HL-60 (cell line): Measurements from ENCODE around the gene HERC2.
"Not testable (repeated sequence)": the region's sequence is repeated elsewhere in the genome, so short reads cannot be mapped to it uniquely, and the experiment has no call there.

Source experiments
- DNase-seq, 2 experiments: peaks; one replicate each; pipeline ENCODE4 v3.0.0-alpha.2; 2010 to 2020; ENCODE audit warnings: low read depth in 1 of 2, low spot score in 1 of 2
- H3K27ac ChIP-seq: fragments of 250-450 bp; sonication (Bioruptor Pico); replicated peaks from 2 replicates; pipeline ENCODE4 v1.5.1; 2020; ENCODE audit warnings: mild to moderate bottlenecking, moderate library complexity
- H3K27me3 ChIP-seq: fragments of 250-450 bp; sonication (Bioruptor Pico); 2 replicates; pipeline ENCODE4 v1.5.1; 2021; ENCODE audit warnings: mild to moderate bottlenecking, moderate library complexity; ENCODE audit not compliant: insufficient read depth, poor library complexity, severe bottlenecking
- H3K4me3 ChIP-seq: replicated peaks from 2 replicates; pipeline ENCODE4 v1.5.1; 2011; ENCODE audit warnings: mild to moderate bottlenecking, control low read depth, low read length; ENCODE audit not compliant: insufficient read depth
- long read RNA-seq: library from polyadenylated mRNA; unstranded; transcript quantifications from one replicate; pipeline ENCODE4 v2.0.0, GENCODE V29; 2020

Gene HERC2, protein sequence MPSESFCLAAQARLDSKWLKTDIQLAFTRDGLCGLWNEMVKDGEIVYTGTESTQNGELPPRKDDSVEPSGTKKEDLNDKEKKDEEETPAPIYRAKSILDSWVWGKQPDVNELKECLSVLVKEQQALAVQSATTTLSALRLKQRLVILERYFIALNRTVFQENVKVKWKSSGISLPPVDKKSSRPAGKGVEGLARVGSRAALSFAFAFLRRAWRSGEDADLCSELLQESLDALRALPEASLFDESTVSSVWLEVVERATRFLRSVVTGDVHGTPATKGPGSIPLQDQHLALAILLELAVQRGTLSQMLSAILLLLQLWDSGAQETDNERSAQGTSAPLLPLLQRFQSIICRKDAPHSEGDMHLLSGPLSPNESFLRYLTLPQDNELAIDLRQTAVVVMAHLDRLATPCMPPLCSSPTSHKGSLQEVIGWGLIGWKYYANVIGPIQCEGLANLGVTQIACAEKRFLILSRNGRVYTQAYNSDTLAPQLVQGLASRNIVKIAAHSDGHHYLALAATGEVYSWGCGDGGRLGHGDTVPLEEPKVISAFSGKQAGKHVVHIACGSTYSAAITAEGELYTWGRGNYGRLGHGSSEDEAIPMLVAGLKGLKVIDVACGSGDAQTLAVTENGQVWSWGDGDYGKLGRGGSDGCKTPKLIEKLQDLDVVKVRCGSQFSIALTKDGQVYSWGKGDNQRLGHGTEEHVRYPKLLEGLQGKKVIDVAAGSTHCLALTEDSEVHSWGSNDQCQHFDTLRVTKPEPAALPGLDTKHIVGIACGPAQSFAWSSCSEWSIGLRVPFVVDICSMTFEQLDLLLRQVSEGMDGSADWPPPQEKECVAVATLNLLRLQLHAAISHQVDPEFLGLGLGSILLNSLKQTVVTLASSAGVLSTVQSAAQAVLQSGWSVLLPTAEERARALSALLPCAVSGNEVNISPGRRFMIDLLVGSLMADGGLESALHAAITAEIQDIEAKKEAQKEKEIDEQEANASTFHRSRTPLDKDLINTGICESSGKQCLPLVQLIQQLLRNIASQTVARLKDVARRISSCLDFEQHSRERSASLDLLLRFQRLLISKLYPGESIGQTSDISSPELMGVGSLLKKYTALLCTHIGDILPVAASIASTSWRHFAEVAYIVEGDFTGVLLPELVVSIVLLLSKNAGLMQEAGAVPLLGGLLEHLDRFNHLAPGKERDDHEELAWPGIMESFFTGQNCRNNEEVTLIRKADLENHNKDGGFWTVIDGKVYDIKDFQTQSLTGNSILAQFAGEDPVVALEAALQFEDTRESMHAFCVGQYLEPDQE (N-terminal part only)
- long read RNA-seq, partial matches to known transcripts: 78 of 92 reads
- long read RNA-seq, other reads (novel, unspliced or antisense): 13 of 92 reads

DNA sequence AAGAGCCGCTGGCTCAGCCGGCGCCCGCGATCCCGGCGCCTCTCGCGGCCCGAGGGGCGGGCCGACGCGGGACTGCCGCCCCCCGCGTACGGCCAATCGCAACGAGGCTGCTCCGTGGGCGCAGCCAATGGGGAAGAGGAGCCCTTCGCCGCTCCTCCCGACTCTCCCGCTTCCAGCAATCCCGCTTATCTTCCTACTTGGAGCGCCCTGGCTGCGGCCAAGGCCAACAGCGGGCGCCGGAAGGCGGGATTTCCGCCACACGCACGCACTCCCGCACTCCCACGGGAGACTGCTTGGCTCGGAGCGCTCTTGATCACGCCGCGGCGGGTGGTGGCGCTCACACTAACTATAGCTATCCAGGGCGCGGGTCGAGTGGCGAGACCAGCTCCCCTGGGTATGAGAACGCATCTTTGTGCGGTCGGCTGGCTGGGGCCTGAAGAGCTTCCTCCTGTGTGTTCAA is at the start of gene HERC2:
HERC2 (minus strand) TSS at position 51 of the 460 bp plus-strand sequence. CDS start 746 bp downstream, outside the sequence.
- not testable (repeated sequence) for H3K27ac ChIP-seq, DNase-seq, H3K27me3 ChIP-seq
- H3K4me3 ChIP-seq: peak within 1 kb of the TSS; percentile 32

DNA sequence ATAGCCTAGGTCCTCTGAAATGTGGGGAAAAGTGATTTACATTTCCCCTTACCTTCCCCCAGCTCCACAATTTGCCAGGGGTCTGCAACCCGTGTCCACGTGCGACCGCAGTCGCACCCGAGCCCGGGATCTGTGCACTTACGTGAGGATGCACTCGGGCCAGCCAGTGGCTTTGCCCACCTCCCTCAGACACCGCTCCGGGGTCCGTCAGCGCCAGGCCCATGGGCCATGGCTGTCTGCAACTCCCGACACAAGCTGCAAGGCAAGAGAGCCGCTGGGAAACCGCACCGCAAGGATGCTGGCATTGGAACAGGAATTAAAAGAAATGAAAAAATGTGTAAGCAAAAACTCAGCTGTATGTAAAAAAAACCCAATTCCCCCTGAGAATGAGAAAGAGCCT is 43.5 kb upstream of the HERC2 start:
- not testable (repeated sequence) for H3K27me3 ChIP-seq, H3K27ac ChIP-seq, H3K4me3 ChIP-seq, DNase-seq

DNA sequence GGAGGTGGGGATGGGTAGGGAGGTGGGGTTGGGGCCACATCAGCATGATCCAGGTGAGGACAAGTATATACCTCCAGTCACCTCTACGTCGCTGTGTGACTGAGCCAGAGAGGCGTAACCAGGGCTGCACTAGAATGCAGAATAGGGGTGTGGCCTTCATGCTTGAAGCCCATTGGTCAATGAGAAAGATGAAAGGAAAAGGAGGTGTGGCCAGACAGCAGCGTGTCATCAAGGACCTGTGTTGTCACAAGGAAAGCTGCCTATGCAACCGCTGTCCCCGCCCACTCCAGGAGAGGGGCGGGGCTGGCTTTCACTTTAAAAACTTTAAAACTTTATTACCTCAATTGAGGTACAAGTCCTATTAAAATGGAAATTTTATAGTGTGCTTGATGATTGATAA is 36.0 kb upstream of the HERC2 start, which contains the start of gene GOLGA6L24:
GOLGA6L24 (minus strand) TSS at position 101 of the 400 bp plus-strand sequence; CDS start at position 40, 61 bp downstream.
- not testable (repeated sequence) for DNase-seq, H3K27ac ChIP-seq, H3K4me3 ChIP-seq, H3K27me3 ChIP-seq

DNA sequence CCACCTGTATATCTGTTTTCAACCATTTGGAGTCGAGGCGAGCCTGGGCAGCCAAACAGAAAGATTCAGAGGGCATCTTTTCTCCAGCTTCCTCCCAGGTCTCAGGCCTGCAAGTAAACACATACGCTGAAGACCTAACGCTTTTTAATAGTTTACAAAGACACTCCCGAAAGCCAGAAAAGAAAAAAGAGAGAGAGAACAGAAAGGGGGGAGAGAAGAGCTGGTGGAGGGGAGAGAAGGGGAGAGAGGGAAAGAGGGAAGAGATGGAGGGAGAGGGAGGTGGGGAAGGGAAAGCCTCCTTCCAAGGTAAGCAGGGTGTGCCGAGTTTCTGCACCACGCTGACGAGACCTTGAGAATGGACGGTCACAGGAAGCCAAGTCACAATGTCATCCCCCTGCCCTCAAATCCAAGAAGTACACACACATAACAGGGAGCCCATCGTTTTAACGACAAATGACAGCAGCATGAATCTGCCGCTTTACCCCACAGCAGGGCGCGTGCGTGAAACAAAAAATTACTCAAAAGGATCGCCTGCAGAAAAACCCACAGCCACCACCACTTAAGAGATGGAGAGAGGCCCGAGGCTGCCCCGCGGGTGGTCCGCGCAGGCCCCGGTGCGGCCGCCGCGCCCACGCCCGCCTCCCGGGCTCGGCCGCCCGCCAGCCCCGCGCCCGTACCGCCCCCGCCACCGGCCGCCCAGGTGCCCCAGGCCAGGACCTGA is 461 bp downstream of the HERC2 start:
- DNase-seq, H3K27me3 ChIP-seq, H3K27ac ChIP-seq: not testable (repeated sequence)
- peak overlapping the region; percentile 32 for H3K4me3 ChIP-seq

DNA sequence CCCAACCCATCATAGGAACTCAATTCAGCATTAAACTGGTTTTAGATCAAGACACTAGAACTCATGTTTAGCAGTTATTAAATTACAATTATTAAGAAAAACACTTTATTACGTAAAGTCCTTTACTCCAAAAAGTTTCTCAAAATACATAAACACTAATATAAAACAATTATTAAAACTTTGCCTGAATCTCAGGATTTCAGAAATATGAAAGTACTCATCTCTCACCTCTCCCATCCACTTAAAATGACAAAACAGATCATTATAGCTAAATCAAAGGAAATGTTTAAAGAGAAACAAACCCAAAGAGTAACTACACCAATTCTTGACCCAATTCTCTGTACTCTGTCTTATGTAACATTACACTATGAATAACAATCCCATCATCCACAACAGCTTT is 2.3 kb downstream of the HERC2 start:
- H3K27me3 ChIP-seq, H3K27ac ChIP-seq, H3K4me3 ChIP-seq, DNase-seq: not testable (repeated sequence)

DNA sequence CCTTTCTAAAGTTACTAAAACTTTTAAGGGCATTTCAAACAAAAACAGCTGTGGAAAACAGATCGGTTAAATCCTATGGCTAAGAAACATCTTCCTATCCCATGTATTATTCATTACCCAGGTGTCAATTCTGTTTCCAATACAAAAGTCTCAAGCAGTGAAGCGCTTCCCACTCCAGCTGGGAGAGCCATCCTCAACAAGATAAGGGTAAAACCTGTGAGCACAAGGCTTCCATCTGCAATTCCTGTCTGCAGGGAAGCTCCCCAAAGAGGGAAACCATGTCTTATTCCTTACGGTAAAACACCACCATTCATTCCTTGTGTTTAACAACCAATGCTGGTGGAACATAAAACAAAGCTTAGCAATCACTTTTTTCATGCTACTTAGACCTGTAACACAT is 3.2 kb downstream of the HERC2 start:
- H3K27ac ChIP-seq, H3K27me3 ChIP-seq, H3K4me3 ChIP-seq, DNase-seq: not testable (repeated sequence)

DNA sequence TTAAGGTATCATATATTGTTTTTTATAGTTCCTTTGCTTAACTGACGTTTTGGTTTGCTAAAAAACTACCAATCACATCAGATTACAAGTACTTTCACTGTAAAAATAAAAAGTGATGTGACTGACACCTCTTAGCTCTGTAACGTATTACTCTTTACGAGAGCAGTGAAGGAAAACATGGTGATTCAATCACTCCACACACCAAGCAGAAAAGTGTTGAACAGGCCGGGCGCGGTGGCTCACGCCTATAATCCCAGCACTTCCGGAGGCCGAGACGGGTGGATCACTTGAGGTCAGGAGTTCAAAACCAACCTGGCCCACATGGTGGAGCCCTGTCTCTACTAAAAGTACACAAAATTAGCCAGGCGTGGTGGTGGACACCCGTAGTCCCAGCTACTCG is 3.9 kb downstream of the HERC2 start:
- not testable (repeated sequence) for H3K27me3 ChIP-seq, DNase-seq, H3K4me3 ChIP-seq, H3K27ac ChIP-seq

DNA sequence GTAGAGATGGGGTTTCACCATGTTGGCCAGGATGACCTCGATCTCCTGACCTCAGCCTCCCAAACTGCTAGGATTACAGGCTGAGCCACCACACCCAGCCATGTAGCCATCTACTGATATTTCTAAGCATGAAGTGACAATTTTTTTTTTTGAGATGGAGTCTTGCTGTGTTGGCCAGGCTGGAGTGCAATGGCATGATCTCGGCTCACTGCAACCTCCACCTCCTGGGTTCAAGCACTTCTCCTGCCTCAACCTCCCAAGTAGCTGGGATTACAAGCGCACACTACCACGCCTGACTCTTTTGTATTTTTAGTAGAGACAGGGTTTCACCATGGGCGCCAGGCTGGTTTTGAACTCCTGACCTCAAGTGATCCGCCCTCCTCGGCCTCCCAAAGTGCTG is 5.0 kb downstream of the HERC2 start:
- not testable (repeated sequence) for H3K27ac ChIP-seq, H3K27me3 ChIP-seq, DNase-seq

DNA sequence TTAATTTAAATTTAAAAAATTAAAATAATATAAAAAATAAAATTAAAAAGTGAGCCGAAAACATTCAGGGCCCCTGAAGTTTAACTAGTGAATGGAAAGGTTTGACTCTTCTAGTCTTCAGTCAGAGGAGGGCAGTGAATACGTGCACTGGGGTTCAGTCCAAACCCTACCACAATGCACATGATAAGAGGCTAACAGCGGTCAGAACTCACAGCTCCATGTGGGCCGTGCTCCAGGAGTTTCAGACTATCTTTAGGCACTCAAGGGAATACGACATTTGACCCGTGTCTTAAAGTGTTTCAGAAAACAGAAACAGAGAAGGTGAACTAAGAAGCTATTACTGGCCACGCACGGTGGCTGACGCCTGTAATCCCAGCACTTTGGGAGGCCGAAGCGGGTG is 11.5 kb downstream of the HERC2 start:
- not testable (repeated sequence) for DNase-seq

More for the DNA sequence above, 5.0 kb downstream of the HERC2 start:
- H3K4me3 ChIP-seq: not testable (repeated sequence)

DNA sequence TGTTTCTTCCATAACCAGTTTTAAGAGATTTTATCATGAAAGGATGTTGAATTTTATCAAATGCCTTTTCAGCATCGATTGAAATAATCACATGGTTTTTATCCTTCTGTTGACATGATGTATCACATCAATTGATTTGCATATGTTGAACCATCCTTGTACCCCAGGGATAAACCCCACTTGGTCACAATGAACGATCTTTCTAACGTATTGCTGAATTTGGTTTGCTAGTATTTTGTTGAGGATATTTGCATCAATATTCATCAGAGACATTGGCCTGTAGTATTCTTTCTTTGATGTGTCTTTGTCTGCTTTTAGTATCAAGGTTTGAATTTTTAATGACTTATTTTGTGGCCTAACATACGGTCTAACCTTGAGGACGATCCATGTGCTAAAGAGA is 13.3 kb downstream of the HERC2 start:
- H3K27ac ChIP-seq, DNase-seq, H3K4me3 ChIP-seq, H3K27me3 ChIP-seq: not testable (repeated sequence)

More for the DNA sequence above, 11.5 kb downstream of the HERC2 start:
- not testable (repeated sequence) for H3K27ac ChIP-seq, H3K27me3 ChIP-seq, H3K4me3 ChIP-seq

DNA sequence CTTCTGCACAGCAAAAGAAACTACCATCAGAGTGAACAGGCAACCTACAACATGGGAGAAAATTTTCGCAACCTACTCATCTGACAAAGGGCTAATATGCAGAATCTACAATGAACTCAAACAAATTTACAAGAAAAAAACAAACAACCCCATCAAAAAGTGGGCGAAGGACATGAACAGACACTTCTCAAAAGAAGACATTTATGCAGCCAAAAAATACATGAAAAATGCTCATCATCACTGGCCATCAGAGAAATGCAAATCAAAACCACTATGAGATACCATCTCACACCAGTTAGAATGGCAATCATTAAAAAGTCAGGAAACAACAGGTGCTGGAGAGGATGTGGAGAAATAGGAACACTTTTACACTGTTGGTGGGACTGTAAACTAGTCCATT is 16.3 kb downstream of the HERC2 start:
- not testable (repeated sequence) for H3K27me3 ChIP-seq, H3K4me3 ChIP-seq, DNase-seq, H3K27ac ChIP-seq

DNA sequence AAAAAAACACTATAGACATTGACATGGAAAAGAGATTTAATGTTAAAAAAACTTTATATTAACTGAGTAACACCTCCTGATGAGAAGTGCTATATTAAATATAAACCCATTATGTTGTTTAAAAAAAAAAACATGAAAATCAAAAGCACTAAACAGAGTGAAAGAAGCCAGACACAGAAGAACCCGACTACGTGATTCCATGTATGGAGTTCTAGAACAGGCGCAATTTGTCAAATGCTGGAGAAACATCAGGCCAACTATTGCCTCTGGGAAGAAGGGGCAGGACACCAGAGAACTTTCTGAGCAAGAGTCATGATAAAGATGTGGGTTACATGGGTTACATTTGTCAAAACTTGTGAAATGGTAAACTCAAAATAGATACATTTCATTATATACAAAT is 24.5 kb downstream of the HERC2 start:
- H3K27me3 ChIP-seq: not testable (repeated sequence)

DNA sequence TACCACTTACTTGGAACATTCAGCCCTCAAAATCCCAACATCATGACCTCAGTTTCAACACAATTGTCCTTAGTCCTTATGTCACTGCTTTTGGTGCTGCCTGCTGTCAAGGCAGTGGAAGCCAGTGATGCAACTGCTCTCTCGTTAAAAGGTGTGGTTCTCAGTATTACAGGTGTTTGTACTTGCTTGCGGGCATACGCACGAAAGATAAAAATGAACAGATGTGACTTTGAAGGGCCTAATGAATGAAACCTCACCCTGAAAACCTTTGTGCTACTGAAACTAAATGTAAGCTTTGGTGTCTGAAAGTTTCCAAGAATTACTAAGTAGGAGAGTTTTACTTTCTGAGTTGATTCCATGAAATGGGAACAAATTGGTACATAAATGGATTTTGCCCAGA is 25.2 kb downstream of the HERC2 start:
- not testable (repeated sequence) for DNase-seq, H3K27me3 ChIP-seq, H3K4me3 ChIP-seq, H3K27ac ChIP-seq

More for the DNA sequence above, 24.5 kb downstream of the HERC2 start:
- H3K4me3 ChIP-seq, DNase-seq, H3K27ac ChIP-seq: not testable (repeated sequence)
